Iris pigment epithelial cell (primary cell): ENCODE results near the gene PTPN2.
"Not testable (repeated sequence)": the region's sequence is repeated elsewhere in the genome, so short reads cannot be mapped to it uniquely, and the experiment has no call there.

Source experiments
- DNase-seq: peaks from one replicate; pipeline ENCODE4 v3.0.0-alpha.2; 2011; ENCODE audit warnings: low read depth

The PTPN2 gene

DNA sequence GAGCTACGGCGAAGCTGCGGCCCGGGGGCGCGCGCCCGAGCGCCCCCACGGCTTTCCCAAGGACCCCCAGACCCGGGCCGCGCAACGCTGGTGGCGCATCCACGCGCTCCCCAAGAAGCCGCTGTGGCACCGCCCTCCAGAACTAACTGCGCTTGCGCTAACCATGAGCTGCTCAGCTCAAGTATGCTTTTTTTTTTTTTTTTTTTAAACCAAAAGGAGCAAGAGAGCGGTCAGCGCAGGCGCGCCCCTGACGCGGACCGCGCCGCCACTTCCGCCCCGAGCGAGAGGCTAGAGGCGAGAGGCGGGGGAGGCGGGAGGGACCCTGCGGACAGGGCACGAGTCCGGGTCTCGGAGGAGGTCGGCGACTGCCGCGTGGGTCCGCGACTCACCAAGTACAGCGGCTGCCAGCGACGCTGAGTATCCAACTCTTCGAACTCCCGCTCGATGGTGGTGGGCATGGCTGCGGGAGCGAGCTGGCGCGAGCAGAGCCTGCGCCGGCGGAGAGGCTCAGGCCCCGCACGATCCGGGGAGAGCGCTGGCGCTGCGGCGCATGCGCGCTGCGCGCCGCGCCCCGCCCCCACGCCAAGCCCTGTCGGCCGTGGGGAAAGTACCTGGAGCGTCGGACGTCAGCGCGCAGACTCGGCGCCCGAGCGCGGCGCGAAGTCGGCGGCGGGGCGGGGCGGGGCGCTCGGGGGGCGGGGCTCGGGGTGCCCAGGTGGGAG is at the start of gene PTPN2:
Gene PTPN2, minus strand, starts transcription at position 554 of the 722 bp plus-strand sequence. Its CDS starts 96 bp downstream, at position 458.
- peak; percentile 93 for DNase-seq

DNA sequence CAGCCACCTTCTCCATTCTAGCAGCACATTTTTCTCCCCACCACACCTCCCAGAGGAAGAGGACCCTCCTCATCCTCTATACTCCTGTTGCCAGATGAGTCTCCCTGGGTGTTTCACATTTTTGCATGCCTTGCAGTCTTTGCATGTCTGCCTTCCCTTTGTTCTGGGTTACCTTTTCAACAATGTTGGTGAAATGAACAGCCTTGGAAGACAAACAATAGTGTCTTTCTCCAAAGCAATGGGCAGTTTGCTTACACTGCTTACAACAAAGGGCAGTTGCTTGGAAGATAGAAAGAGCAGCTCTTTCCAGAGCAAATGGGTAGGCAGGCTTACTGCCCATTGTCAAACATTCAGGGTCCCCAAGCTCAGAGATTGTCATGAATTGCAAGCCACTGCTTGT is 49.3 kb upstream of the PTPN2 start:
- no peak for DNase-seq

DNA sequence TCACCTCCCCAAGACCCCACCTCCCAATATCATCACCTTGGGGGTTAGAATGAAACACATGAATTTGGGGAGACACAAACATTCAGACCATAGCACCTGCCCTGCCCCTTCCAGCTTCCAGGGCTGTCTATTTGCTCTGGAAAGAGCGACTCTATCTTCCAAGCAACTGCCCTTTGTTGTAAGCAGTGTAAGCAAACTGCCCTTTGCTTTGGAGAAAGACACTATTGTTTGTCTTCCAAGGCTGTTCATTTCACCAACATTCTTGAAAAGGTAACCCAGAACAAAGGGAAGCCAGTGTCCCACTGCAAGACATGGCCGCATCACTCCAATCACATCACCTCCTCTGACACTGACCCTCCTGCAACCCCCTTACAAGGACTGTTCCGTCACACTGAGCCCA is 46.9 kb upstream of the PTPN2 start:
- no peak for DNase-seq

DNA sequence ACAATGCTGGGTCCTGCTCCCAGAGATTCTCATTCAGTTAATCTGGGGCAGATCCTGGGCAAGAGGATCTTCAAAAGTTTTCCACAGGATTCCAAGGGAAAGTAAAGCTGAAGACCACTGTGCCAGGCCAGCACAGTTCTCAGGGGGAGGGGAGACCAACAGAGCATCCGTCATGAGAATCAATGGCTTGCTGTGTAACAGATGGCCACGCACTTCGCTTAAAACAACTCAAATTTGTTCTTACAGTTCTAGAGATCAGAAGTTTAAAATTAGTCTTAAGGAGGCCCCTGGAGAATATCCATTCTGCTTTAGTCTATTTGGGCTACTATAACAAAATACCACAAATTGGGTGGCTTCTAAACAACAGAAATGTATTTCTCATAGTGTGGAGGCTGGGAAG is 46.3 kb upstream of the PTPN2 start:
- DNase-seq = no peak

DNA sequence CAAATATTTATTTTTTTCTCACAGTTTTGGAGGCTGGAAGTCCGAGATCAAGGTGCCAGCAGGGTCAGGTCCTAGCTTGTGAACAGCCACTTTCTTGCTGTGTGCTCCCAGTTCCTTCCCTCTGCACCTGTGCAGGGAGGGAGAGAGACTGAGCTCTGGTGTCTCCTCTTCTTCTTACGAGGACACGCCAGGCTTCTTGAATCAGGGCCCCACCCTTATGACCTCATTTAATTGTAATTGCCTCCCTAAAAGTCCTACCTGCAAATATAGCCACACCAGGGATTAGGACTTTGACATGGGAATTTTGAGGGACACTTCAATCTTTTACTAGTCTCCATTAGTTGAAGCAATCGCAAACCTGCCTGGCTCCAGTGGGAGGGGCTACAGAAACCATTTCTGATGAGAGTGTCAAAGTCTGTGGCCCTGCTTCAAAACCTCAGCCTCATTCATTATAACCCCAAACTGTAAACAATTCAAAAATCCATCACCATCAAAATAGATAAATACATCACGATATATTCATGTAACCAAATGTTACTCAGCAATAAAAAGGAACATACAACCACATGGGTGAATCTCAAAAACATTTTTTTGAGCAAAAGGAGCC is 45.5 kb upstream of the PTPN2 start:
- no peak for DNase-seq

DNA sequence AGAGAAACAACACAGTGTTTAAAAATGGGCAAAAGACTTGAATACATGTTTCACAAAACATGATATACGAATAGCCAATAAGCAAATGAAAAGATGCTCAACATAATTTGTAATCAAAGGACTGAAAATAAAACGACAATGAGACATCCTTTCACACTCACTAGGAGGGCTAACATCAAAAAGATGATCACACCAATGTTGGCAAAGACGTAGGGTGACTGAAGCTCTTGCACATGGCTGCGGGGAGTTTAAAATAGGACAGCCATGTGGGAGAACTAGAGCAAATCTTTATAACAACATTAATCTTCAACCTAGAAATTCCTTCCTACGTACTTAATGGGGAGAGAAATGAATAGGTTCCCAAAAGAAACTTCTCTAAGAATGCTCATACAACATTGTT is 44.6 kb upstream of the PTPN2 start:
- DNase-seq = no peak

DNA sequence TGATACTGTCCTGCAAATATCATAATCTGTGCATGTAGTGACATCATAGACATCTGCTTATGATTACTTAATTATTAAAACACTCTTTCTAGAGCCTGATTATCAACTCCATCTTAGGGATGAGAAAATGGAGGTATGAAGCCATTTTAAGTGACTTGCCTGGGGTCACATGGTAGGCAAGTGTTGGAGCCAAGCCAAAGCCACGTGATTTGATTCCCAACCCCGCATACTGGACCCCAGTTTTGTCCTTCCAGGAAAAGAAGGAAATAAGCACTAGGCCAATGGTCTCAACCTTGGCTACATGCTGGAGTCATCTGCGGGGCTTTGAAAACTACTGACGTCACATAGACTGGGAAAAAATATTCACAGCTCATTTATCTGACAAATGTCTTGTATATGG is 44.2 kb upstream of the PTPN2 start:
- DNase-seq = no peak

DNA sequence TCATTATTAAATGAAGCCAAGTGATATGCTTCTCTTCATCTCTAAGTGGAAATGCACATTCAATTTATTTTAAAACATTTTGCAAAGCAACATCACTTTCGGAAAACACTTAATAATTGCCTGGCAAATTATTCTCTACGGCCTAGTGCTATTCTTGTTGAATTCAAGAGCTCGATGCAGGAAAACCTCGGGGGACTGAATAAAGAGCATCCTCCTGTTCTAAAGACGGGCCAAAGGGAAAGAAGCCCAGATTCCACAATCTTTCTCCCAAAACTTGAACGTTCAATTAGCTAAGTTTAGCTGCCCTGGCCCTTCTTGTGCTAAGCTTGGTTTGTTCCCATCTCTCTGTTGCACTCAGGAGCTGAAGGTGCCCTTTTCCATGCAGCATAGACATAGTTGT is 40.6 kb upstream of the PTPN2 start:
- no peak for DNase-seq

DNA sequence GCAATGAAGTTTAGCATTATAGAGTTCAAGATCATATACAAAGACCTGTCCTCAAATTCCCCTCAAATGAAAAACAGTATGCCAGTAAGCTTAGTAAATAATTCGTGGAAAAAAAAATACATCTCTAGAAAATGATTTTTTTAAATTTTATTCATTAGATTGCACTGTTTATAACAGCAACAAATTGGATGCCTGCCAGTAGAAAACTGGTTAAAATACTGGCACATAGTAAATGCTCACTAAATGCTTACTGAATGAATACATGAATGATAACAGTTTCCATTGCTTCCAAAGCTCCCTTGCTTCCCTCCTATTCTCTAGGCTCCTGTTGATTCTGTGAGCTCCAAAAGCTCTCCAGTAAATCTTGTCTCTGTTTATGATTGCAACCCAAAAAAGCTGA is 38.2 kb upstream of the PTPN2 start:
- no peak for DNase-seq

DNA sequence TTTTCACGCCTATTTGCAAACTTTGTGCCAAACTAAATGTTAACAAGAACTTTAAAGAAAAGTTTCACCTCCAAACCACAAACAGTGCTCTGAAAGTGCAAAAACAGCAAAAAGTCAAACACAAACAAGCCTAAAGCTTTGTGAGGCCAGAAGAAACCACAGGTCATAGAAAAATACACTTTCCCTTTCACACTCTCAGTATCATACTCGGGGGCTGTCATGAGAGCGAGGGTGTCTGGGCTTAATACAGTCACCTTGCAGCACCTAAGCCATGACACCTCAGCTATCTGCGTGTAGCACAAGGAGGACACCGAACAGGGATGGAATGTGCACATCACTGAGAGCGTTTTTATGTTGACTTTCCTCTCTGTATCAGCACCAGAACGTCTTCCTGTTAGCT is 37.1 kb upstream of the PTPN2 start:
- no peak for DNase-seq

DNA sequence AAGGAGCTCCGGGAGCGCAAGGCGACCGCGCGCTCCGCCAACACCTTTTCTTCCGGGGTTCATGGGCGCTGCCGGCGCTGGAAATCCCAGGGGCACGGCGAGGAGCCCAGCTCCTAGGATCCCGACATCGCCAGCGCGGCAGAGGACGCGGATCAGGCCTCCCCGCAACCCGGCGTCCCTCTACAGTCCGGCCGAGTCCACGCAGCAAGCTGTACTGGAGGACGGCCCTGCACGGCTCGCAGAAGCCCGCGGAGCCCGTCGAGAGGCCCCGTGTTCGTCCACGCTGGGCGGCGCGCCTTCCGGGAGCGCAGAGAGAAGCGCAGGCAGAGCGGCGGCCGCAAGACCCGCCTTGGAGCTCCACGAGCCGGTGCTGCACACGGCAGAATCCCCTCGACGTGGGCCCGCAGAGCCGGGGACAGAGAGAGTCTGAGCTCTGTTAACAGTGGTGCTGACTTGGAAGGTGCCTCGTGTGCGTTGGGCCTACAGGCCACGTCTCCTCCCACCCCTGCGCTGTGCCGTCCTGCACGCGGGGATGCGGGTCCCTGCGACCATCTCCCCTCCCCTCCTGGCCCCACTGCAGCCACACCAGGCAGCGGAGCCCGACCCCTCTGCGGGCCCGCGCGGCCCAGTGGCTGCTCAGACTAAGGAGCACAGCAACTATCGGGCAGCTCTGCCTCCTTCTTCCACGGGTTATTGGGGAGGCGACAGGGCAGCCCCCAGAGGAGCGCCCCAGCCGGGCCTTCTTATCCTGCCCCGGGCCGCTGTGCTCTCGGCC is 28.1 kb upstream of the PTPN2 start:
- DNase-seq = peak; percentile 19

DNA sequence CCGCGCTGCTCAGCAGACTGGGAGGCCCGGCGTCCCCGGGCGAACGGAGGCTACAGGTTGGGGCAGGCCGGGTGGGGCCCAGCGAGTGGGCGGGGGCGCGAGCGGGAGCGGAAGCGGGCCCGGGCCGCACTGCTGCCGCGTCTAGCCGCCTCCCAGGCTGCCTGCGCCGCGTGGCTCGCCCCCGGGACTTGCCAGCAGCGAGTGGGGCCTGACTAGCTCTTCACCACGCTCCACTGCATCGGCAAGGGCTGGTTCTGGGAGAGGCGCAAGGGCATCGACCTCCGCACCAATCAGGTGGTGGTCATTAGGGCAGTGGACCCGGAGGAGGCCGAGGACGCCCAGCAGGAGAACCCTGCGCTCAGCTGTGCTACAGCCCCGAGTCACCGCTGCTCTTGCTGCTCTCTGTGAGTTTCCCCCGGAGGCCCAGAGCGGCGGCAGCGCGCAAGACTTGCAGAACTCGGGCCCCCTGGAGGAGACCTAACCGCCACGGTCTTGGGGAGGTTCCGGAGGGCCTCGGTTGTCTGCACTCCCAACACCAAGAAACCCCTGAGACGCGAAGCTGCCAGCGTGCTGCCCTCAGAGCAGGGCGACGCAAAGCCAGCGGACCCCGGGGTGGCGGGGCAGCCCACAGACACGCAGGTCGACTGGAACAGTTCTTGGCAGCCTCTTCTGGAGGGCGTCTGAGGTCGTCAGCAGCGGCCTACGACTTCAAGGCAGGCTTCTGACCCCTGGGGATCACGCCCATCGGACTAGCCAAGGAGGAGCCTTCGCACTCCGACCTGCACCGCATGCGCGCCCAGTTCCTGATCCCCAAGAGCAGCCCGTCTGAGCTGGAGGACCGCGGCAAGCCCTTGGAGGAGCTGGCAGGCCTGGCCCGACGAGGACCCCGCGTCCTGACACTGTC is 27.2 kb upstream of the PTPN2 start:
- peak; percentile 42 for DNase-seq

DNA sequence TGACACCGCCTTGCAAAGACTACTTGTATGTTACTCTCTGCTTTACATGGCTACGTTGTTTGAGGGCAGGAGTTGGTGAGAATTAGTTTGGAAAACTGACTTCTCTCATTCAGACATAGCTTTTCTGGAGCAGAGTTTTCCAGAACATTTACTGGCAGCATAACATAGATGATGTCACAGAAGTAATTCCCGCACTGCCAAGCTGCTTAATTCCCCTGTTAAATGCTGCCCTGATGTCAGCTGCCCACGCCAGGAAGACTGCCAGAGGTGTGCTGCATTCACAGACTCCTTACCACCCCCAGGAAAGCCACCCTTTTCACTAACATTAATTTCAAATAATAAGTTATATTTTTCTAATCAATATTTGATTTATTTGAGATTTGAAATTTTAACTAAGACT is 24.7 kb upstream of the PTPN2 start:
- peak; percentile 9 for DNase-seq

DNA sequence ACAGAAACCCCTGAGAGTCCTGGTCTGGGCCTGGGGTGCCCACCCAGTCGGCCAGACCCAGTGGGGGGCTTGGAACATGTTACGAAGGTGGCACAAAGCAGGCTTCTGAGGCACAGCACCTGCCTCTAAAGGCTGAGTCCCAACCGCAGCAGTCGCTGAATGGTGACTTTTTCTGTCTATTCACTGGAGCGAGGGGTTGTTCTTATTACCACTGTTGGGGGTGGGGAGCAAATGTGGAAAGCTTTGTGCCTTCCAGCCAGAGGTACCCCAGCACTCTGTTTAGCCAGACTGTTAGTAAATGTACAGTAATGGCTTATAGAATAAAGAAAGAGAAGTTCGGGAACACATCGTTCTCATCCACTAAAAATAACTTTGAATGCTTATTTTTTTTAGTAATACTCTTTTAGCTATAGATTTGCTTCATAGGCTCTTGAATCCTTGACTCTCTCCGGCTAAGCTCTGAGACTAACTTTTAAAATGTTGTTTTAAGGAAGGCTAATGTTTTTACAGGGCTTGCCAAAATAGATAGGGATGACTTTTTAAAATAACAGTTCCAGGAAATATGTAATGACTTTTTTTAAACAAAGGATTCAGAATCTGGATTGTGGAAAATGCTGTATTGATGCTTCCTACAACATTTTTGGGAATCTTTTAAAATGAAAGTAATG is 23.4 kb upstream of the PTPN2 start:
- DNase-seq = peak; percentile 42

DNA sequence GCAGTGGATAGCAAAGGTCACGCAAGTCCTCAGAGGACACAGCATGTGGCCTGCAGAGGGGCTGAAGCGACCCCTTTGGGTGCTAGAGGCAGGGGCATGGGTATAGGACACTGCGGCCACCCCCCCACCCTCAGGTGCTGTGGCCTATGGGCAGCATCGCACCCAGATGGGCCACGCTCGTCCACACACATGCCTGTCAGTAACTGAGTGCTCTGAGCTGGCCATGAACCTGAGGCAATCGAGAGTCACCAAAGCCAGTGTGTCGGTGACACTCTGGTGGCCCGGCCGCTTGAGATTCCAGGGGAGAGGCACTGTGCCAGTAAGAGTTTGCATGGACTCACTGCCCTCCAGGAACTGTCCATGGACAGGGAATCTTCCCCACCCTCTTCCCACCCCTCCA is 22.7 kb upstream of the PTPN2 start:
- no peak for DNase-seq

DNA sequence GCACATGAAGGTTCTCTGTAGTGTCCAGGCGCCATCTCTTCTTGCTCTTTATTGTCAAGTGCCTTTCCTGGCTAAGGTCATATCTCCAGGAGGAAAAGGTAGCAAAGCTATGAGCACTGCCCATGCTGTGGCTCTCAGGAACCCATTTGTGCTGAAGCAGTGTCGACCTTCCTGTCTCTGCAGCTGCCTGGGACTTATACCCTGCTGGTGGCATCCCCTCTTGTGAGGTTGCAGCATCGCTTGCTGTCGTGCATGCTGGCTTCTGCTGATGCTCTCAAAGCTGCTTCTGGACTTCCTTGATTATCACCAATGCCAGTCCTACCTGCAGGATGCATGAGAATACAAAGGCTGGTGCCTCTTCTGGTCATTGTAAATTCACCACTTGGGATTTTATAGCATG is 22.1 kb upstream of the PTPN2 start:
- DNase-seq = no peak

DNA sequence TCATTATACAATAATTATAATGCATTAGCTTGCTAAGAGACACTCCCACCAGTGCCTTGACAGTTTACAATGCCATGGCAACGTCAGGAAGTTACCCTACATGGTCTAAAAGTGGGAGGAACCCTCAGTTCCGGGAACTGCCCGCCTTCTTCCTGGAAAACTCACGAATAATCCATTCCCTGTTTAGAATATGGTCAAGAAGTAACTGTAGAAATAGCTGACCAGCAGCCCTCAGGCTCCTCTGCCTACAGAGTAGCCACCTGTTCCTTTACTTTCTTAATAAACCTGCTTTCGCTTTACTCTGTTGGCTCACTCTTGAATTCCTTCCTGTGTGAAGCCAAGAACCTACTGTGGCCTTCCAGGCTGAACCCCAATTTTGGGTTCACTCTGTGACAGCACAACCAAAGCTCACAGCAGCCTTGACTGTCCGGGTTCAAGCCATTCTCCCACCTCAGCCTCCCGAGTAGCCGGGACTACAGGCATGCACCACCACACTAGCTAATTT is 20.0 kb upstream of the PTPN2 start:
- peak; percentile 36 for DNase-seq

DNA sequence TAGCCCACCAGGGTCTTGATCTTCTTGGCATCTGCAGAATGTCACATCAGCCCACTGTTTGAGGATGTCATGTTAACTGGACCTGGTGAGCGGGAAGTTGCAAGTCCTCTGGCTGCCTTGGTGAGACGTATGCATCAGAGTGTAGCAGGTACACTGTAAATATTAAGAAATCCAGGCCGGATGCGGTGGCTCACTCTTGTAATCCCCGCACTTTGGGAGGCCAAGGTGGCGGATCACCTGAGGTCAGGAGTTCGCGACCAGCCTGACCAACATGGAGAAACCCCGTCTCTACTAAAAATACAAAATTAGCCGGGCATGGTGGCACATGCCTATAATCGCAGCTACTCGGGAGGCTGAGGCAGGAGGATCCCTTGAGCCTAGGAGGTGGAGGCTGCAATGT is 17.2 kb upstream of the PTPN2 start:
- not testable (repeated sequence) for DNase-seq

DNA sequence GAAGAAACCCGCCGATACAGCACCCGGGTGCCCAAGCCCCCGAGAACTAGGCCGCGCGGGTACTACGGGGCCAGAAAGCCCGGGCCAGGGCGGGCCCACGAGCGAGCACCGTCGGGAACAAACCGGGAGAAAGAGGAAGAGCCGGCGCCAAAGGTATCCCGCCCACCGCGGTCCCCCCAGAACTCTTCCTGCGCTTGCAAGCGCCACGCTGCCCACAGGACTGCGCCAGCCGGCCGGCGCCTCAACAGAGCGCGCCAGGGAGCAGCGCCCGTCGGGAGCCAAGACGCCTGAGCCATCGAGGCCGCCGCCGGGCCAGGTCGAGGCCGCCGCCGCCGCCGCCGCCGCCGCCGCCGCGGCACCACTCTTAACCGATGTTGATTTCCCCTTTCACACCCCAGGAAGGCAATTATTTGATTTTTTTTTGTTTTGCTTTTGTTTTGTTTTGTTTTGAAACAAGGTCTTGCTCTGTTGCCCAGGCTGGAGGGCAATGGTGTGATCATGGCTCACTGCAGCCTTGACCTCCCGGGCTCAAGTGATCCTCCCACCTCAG is 12.8 kb upstream of the PTPN2 start:
- DNase-seq = not testable (repeated sequence)

DNA sequence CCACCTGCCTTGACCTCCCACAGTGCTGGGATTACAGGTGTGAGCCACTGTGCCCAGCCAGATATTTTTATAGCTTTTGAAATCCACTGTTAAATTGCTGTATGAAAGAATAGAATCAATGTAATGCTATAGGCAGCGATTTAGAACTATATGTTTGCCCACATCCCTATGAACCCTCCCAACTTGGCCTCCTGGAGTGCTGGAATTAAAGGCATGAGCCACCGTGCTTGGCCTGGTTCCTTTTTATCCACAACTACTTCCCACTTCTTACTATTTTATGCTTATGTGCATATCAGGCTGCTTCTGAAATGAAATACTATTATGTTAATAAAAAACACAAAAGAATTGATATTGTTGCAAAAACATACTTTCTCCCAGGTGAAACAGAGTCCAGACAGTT is 11.6 kb upstream of the PTPN2 start:
- DNase-seq = no peak

DNA sequence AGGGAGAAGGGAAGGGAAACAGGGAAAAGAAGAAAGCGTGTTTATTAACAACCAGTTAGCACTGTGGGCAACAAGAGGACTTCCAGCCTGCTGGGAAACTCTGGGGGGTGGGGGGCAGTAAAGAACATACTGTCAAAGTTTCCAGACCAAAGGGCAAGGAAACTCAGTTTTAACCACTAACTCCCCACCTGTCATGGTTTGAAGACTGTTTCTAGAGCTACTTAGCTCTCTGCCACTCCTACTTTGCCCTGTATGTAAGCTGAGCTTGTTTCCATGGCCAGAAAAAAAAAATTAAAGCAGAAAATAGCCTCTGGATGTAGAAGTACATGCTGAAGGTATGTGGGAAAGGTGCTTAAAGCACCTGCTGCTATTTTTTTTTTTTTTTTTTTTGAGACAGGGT is 11.0 kb upstream of the PTPN2 start:
- no peak for DNase-seq
